Upper lobe of right lung (tissue), 1 donor: ENCODE measurements around the gene NRXN3. TPM values are rescaled to one million over a fixed set of nuclear protein-coding genes. Genes with fewer than 3 reads are reported as not detected.

Experiments used
- ATAC-seq: fragments of 200-7000 bp; cut with Tn5 transposase; one replicate; pipeline ENCODE4 v1.9.1; 2020; ENCODE audit warnings: mild to moderate bottlenecking, moderate library complexity
- DNase-seq: peaks from one replicate; pipeline ENCODE4 v3.0.0-alpha.2; 2020
- H3K27ac ChIP-seq: fragments of 200-600 bp; one replicate; pipeline ENCODE4 v1.8.0; 2022
- H3K27me3 ChIP-seq: fragments of 200-600 bp; one replicate; pipeline ENCODE4 v1.8.0; 2022; ENCODE audit warnings: mild to moderate bottlenecking
- H3K36me3 ChIP-seq: fragments of 200-600 bp; one replicate; pipeline ENCODE4 v1.8.0; 2022
- H3K4me1 ChIP-seq: fragments of 200-600 bp; one replicate; pipeline ENCODE4 v1.8.0; 2022
- H3K4me3 ChIP-seq: fragments of 200-600 bp; one replicate; pipeline ENCODE4 v1.8.0; 2022; ENCODE audit warnings: mild to moderate bottlenecking
- H3K9me3 ChIP-seq: fragments of 200-600 bp; one replicate; pipeline ENCODE4 v1.8.0; 2022
- intact Hi-C: fragments of 100-400 bp; cut with DNase I; formaldehyde crosslinking; loops from one replicate; pipeline ENCODE4 v1.11.0; 2022
- total RNA-seq: library from RNA; stranded (reverse); fragmentation: NEBNext Ultra II Directional; extraction: Animal tissue kit (Norgen Biotek cat#: 25700); gene quantifications from one replicate; pipeline ENCODE4 v1.2.1, GENCODE V29; 2021
- TF ChIP-seq, protein P1 (sequence below): fragments of 200-600 bp; IDR thresholded peaks from one replicate; pipeline ENCODE4 v1.8.0; 2022; ENCODE audit warnings: antibody characterized with exemption
- donor health status: DM: no; HTN: yes; CAD: no; lungs with severe emphysema.

The NRXN3 gene
- total RNA-seq, 1 donor from 2014 or later: 10.0 TPM

DNA sequence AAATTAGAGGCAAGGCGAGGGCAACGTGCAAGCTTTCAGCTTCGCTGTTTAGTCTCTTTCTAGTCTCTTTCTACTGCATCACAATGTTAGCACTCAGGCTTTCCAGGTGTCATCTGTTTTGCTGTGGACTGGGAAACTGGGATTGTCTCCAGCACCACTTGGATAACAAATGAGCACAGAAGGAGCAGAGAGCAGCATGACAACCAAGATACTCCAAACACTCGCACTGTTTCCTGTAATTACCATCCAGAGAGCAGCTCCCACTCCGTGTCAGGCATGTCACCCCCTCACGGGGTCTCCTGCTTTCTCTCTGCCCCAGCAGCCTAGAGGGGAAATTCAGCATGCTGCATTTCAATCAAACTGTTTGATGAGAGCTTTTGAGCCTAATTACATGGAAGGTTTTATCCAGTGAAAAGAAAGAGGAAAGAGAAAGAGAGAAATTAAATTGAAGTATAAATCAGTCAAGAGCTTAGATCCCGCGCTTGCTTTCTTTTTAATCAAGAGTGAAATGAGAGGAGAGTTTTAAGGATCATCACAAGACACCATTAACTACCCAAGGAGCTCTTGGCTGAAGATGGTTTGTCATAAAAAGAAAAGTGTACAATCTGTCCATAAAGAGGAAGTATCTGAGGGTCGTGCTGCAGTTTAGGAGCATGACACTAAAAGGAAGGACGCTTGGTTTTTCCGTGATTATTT lies 1123.5 kb downstream of the NRXN3 start:
- no peak overlapping the region for H3K4me3 ChIP-seq
- ATAC-seq (no peak), DNase-seq (no peak)
- H3K9me3 ChIP-seq: no peaks in the 10 kb centered on the region
- no peaks in the 10 kb centered on the region for H3K27me3 ChIP-seq
- intact Hi-C loops: no loop called here
- TF ChIP-seq, protein P1, sequence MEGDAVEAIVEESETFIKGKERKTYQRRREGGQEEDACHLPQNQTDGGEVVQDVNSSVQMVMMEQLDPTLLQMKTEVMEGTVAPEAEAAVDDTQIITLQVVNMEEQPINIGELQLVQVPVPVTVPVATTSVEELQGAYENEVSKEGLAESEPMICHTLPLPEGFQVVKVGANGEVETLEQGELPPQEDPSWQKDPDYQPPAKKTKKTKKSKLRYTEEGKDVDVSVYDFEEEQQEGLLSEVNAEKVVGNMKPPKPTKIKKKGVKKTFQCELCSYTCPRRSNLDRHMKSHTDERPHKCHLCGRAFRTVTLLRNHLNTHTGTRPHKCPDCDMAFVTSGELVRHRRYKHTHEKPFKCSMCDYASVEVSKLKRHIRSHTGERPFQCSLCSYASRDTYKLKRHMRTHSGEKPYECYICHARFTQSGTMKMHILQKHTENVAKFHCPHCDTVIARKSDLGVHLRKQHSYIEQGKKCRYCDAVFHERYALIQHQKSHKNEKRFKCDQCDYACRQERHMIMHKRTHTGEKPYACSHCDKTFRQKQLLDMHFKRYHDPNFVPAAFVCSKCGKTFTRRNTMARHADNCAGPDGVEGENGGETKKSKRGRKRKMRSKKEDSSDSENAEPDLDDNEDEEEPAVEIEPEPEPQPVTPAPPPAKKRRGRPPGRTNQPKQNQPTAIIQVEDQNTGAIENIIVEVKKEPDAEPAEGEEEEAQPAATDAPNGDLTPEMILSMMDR: no peak
- no peaks in the 10 kb centered on the region for H3K36me3 ChIP-seq
- H3K4me1 ChIP-seq: no peaks in the 10 kb centered on the region
- H3K27ac ChIP-seq: no peak overlapping the region

DNA sequence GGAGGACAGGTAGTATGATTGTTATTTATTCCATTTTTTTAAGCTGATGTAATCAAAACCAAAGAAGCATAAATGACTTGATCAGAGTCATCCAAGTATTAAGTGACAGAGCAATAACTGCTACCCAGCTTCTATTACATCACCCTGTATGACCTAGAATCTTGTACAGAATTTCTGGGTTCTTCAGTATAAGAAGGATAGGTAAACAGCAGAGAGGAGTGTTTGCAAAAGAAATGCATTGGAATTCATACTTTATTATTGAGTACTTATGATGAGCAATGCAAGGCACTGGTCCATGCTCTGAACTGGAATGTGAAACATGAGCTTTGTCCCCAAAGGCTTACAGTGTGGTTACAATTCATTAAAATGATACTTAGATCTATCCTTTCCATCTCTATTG lies 1124.3 kb downstream of the NRXN3 start:
- intact Hi-C loops: no loop called here
- ATAC-seq (peak; percentile 42), DNase-seq (no peak)
- Histone ChIP-seq H3K36me3 (no peaks in the 10 kb centered on the region), H3K9me3 (no peaks in the 10 kb centered on the region), H3K27me3 (no peaks in the 10 kb centered on the region), H3K27ac (no peak overlapping the region), H3K4me1 (no peaks in the 10 kb centered on the region), H3K4me3 (no peak overlapping the region)
- TF ChIP-seq, protein P1: no peak

DNA sequence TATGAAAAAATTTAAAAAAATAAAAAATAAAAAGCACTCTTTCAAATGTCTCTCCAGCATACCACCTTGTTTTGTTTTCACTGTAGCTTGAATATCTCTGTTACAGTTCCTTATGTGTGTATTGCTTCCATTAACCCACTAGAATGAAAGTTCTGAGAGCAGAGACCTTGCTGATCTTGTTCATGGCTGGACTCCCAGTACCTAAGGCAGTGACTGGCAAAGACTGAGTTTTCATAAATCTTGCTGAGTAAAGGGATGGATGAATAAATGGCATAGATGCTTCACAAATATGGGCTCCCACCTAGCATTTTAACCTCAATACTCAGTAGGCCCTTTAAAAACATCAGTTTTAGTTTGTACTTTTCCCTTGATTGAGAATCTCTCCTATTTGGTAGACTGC lies 1125.2 kb downstream of the NRXN3 start:
- no peaks in the 10 kb centered on the region for H3K9me3 ChIP-seq
- H3K27me3 ChIP-seq: no peaks in the 10 kb centered on the region
- intact Hi-C loops: no loop called here
- H3K27ac ChIP-seq: no peak overlapping the region
- H3K4me1 ChIP-seq: no peaks in the 10 kb centered on the region
- ATAC-seq: no peak
- no peak overlapping the region for H3K4me3 ChIP-seq
- no peaks in the 10 kb centered on the region for H3K36me3 ChIP-seq
- TF ChIP-seq, protein P1: no peak
- DNase-seq: no peak

DNA sequence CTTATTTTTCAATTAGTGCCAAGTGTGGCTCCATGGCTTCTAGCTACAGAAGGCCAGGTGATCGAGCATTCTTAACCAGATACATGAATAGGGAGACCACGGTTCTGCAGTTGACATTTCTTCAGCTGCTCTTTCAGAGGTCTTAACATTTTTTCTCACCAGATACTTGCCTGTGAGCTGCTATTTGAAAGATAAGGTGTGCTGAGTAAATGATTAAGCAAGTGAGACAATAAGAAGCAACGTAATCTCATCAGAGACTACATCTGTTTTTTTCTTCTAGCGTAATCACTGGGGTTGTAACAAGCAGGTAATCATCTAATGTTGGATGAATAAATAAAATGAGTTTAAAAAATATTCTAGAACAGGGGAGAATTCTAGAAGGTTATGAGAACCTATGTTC lies 1128.2 kb downstream of the NRXN3 start:
- no peaks in the 10 kb centered on the region for H3K27me3 ChIP-seq
- H3K4me3 ChIP-seq: no peak overlapping the region
- ATAC-seq (no peak), DNase-seq (no peak)
- no peaks in the 10 kb centered on the region for H3K36me3 ChIP-seq
- no peaks in the 10 kb centered on the region for H3K9me3 ChIP-seq
- intact Hi-C loops: no loop called here
- no peaks in the 10 kb centered on the region for H3K4me1 ChIP-seq
- TF ChIP-seq, protein P1: no peak
- no peak overlapping the region for H3K27ac ChIP-seq

DNA sequence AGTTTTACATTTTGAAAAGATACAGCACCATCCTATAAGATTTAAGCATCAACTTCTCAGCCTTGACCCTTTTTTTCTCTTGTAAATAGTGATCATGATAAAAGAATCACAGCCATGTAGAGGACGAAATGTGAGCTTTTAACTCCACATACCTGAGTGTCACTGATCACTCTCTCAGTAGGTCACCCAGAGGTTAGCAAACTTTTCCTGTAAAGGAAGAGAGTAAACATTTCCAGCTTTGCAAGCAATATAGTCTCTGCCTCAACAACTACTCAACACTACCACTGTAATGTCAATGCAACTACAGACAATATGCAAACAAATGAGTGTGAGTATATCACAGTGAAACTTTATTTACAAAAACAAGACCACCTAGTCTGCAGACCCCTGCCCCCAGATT lies 1129.0 kb downstream of the NRXN3 start:
- TF ChIP-seq, protein P1: no peak
- ATAC-seq (no peak), DNase-seq (no peak)
- Histone ChIP-seq H3K27ac (no peak overlapping the region), H3K4me1 (no peaks in the 10 kb centered on the region), H3K36me3 (no peaks in the 10 kb centered on the region), H3K27me3 (no peaks in the 10 kb centered on the region), H3K9me3 (no peaks in the 10 kb centered on the region), H3K4me3 (no peak overlapping the region)
- intact Hi-C loops: no loop called here

DNA sequence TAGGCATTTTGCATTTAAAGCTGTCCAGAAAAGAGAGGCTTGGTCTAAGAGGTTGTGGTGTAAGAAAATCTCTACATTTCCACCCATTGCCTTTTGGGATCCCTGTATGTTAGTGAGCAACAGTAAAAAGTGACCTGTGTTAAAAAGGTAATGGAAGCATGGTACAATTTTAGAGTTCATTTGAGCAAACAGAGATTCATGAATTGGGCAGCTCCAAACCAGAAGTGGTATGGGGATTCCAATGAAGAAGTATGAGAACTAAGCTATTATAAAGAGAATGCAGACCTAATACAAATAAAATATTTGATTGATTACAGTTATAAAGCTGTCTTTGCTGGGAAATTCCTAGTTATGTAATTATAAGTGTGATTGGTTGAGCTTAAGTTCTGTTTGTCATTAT lies 1134.1 kb downstream of the NRXN3 start:
- DNase-seq: no peak
- intact Hi-C loops: no loop called here
- Histone ChIP-seq H3K27ac (no peak overlapping the region), H3K4me1 (no peaks in the 10 kb centered on the region), H3K4me3 (no peak overlapping the region), H3K9me3 (no peaks in the 10 kb centered on the region), H3K27me3 (no peaks in the 10 kb centered on the region), H3K36me3 (no peaks in the 10 kb centered on the region)
- no peak for ATAC-seq
- TF ChIP-seq, protein P1: no peak
